GM18517 (cell line): ENCODE results near the gene BAZ2B.
"Not testable (repeated sequence)": the region's sequence is repeated elsewhere in the genome, so short reads cannot be mapped to it uniquely, and the experiment has no call there.

Experiments used
- ATAC-seq: cut with Tn5 transposase; IDR thresholded peaks from one replicate; pipeline ENCODE4 v1.9.1; 2021; ENCODE audit warnings: mild to moderate bottlenecking, moderate library complexity; ENCODE audit not compliant: unreplicated experiment

The BAZ2B gene

GRCh38 chr2:159438284-159438683 is 178.1 kb downstream of the BAZ2B start:
- ATAC-seq = no peak

- no peak for ATAC-seq
Measured at GRCh38 chr2:159432610-159433009, 183.7 kb downstream of the BAZ2B start.

GRCh38 chr2:159427048-159427447 is 189.3 kb downstream of the BAZ2B start:
- no peak for ATAC-seq

DNA sequence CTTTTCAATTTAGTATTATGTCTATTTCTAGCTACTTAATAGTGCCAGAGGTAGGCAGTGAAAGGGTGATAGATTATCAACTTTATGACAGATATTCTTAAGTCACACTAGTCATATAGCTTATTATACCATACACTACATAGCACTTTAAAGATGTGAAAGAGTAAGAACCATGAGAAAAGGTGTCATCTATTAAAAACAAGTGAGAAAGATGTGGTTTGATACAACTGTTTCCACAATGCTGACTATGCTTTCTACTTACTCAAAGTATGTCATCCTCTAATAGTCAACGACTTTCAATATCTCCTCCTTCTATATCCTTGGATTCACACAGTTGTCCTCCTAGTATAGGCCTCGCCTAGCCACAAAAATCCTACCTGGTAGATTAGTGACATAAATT is 196.9 kb downstream of the BAZ2B start:
- ATAC-seq = no peak

GRCh38 chr2:159411460-159411859 is 204.9 kb downstream of the BAZ2B start:
- no peak for ATAC-seq

DNA sequence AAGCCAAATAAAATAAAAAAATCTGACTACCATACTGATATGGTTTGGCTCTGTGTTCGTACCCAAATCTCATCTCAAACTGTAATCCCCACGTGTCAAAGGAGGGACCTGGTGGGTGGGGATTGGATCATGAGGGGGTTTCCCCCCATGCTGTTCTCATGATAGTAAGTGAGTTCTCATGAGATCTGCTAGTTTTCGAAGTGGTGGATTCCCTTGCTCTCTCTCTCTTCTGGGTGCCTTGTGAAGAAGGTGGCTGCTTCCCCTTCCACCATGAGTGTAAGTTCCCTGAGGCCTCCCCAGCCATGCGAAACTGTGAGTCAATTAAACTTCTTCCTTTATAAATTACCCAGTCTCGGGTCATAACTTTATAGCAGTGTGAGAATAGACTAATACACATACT is 206.1 kb downstream of the BAZ2B start:
- no peak for ATAC-seq

- peak; percentile 64 for ATAC-seq
Measured at GRCh38 chr2:159409116-159409800, 207.1 kb downstream of the BAZ2B start.

- no peak for ATAC-seq
Measured at GRCh38 chr2:159402790-159403189, 213.6 kb downstream of the BAZ2B start.

GRCh38 chr2:159402160-159402559 is 214.2 kb downstream of the BAZ2B start:
- ATAC-seq = not testable (repeated sequence)

- no peak for ATAC-seq
Measured at GRCh38 chr2:159399716-159400415, 216.5 kb downstream of the BAZ2B start.

DNA sequence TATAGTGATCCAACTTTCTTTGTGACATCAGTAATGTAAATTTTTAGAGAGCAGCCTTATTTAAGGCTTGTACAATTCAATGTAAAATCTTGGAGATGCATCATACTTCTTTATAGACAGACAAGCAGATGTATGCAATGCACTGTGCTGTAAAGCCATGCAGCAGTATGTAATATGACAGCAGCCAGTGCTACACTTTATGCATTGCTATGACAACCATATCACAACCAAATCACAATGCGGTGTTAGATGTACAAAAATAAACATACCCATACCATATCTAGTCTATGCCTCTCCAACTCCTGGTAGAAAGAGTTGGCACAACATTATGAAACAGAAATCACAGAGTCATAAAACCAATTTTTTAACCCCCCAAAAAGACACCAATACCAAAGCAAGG is 219.5 kb downstream of the BAZ2B start:
- ATAC-seq = no peak

GRCh38 chr2:159382447-159383028 is 233.8 kb downstream of the BAZ2B start:
- no peak for ATAC-seq

DNA sequence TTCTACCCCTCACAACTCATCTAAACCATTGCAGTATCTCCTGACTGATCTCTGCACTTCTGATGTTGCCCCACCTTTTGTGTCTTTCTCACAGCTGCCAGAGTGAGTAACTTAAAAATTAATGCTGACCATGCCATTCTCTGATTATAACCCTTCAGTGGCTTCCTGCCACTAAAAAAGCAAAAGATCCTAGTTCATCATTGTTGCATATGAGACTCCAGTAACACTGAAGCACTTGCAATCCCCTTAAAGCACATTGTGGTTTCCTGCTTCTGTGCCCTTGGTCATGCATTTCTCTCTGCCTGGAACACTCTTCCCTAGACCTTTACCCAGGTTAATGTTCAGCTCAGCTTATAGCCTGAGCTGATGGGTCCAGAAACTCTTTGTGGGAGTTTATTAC is 234.8 kb downstream of the BAZ2B start:
- peak; percentile 56 for ATAC-seq

DNA sequence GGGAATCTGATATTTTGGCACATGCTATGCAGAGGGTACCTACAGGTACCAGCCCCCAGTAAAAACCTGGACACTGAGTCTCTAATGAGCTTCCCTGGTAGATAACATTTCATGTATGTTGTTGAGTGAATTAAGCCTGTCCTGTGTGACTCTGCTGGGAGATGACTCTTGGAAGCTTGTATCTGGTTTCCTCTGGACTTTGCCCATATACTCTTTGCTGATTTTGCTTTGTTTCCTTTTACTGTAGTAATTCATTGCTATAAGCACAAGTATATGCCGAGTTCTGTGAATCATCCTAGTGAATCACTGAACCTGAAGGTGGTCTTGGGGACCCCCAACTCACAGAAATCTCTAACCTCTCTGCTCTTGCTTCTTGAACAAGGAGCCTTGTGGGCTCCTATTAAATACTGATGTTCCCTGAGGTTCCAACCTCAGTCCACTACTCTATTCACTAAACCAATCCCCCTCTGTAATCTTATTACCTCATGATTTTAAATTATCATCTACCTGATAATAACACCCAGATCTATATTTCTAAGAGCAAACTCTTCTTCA is 235.6 kb downstream of the BAZ2B start:
- ATAC-seq = no peak

- ATAC-seq = no peak
Measured at GRCh38 chr2:159379181-159379580, 237.2 kb downstream of the BAZ2B start.

DNA sequence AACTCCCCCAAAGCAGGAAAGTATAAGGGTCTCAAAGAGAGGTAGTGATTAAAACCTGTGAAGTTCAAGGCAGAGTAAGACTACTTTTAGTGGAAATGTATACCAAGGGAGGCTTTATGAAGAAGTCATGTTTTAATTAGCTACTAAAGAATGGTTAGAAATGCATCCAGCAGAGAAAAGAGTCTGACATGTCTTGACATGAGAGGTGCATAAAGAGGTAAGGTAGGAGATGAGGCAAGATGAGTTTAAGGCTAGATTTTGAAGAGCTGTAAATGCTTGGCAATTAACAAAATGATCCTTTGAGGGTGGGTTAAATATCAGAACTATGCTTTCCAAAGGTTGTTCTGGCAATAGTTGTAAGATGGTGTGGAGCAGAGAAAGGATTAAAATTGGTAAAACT is 241.1 kb downstream of the BAZ2B start:
- no peak for ATAC-seq

GRCh38 chr2:159371506-159371905 is 244.8 kb downstream of the BAZ2B start:
- ATAC-seq = no peak

GRCh38 chr2:159366538-159366937 is 249.8 kb downstream of the BAZ2B start:
- ATAC-seq = no peak

- ATAC-seq = no peak
Measured at GRCh38 chr2:159362816-159363251, 253.5 kb downstream of the BAZ2B start.

GRCh38 chr2:159362094-159362493 is 254.3 kb downstream of the BAZ2B start:
- ATAC-seq = no peak

GRCh38 chr2:159361603-159362002 is 254.7 kb downstream of the BAZ2B start:
- ATAC-seq = not testable (repeated sequence)

- ATAC-seq = no peak
Measured at GRCh38 chr2:159356053-159356554, 260.2 kb downstream of the BAZ2B start.
